GM23338 (cell line): ENCODE measurements around the gene CASS4.

Experiments
- CREB1 ChIP-seq: fragments of 250-450 bp; sonication (Bioruptor Pico); IDR thresholded peaks from 2 replicates; pipeline ENCODE4 v1.5.0; 2020; ENCODE audit warnings: low read depth, mild to moderate bottlenecking, moderate library complexity
- CTCF ChIP-seq, 2 experiments: fragments of 200-600 bp in 1 of 2; sonication (generic) in 1 of 2; conservative IDR thresholded peaks; 2 replicates each; pipeline versions ENCODE4 v1.5.1 to v1.6.1; 2016 to 2017; ENCODE audit warnings: antibody characterized with exemption in 2 of 2, low read depth in 2 of 2, mild to moderate bottlenecking in 2 of 2, moderate library complexity in 1 of 2
- ETS1 ChIP-seq: IDR thresholded peaks from 2 replicates; pipeline ENCODE4 v1.6.1; 2016; ENCODE audit warnings: antibody characterized with exemption
- EZH2 ChIP-seq: fragments of 200-600 bp; sonication (generic); IDR thresholded peaks from one replicate; pipeline ENCODE4 v1.8.0; 2017; ENCODE audit warnings: antibody characterized with exemption, mild to moderate bottlenecking, low read depth; ENCODE audit not compliant: unreplicated experiment
- EZH2phosphoT487 ChIP-seq: fragments of 200-600 bp; sonication (generic); IDR thresholded peaks from one replicate; pipeline ENCODE4 v1.8.1; 2018; ENCODE audit warnings: antibody characterized with exemption; ENCODE audit not compliant: unreplicated experiment
- JUNB ChIP-seq: IDR thresholded peaks from one replicate; pipeline ENCODE4 v1.6.1; 2016; ENCODE audit warnings: antibody characterized with exemption; ENCODE audit not compliant: unreplicated experiment
- POLR2AphosphoS5 ChIP-seq: IDR thresholded peaks from 2 replicates; pipeline ENCODE4 v1.6.1; 2016; ENCODE audit warnings: antibody characterized with exemption, low read depth
- REST ChIP-seq: IDR thresholded peaks from one replicate; pipeline ENCODE4 v1.6.1; 2018; ENCODE audit warnings: antibody characterized with exemption; ENCODE audit not compliant: unreplicated experiment
- ZNF114 ChIP-seq: fragments of 250-450 bp; sonication (Bioruptor Pico); IDR thresholded peaks from 2 replicates; pipeline ENCODE4 v1.5.0; 2020; ENCODE audit warnings: mild to moderate bottlenecking, moderate library complexity
- ZNF462 ChIP-seq: fragments of 250-450 bp; sonication (Bioruptor Pico); IDR thresholded peaks from 2 replicates; pipeline ENCODE4 v1.5.0; 2020; ENCODE audit warnings: mild to moderate bottlenecking, moderate library complexity

GRCh38 chr20:56433221-56433879 is 21.3 kb downstream of the CASS4 start:
- TF ChIP-seq CTCF (conservative IDR thresholded peaks at IDR 0.05; ENCODE audit: low read depth in 2 of 2) (no peak), POLR2AphosphoS5 (no peak), REST (no peak), ZNF114 (no peak), EZH2 (no peak), EZH2phosphoT487 (no peak), JUNB (no peak), CREB1 (no peak), ZNF462 (CRISPR knock-in tag) (no peak), ETS1 (no peak)
